Esophagus squamous epithelium (tissue), 5 donors: ENCODE results near the gene CLEC20A. TPM values are rescaled to one million over a fixed set of nuclear protein-coding genes. Genes with fewer than 3 reads are reported as not detected.

Experiments used
- DNase-seq: peaks from one replicate; lab custom pipeline; 2025; lab: John Stamatoyannopoulos, UW
- H3K27ac ChIP-seq, 4 donors: fragments of 200-600 bp; sonication (generic); one replicate each; pipeline ENCODE4 v1.5.1; 2016 to 2019; ENCODE audit warnings: mild to moderate bottlenecking in 1 of 4
- H3K27me3 ChIP-seq, 4 donors: fragments of 200-600 bp; sonication (generic); 1 replicate in 3 of 4; 2 replicates in 1 of 4; pipeline versions ENCODE4 v1.5.1 to v1.6.0; 2017 to 2021; ENCODE audit warnings: antibody characterized with exemption in 1 of 4
- H3K36me3 ChIP-seq, 3 donors: fragments of 200-600 bp; sonication (generic); one replicate each; pipeline ENCODE4 v1.5.1; 2016 to 2019
- H3K4me1 ChIP-seq, 3 donors: fragments of 200-600 bp; sonication (generic); one replicate each; pipeline ENCODE4 v1.5.1; 2017 to 2019
- H3K4me3 ChIP-seq, 4 donors: fragments of 200-600 bp; sonication (generic); 1 replicate in 3 of 4; 2 replicates in 1 of 4; pipeline ENCODE4 v1.5.1; 2016 to 2019; ENCODE audit warnings: mild to moderate bottlenecking in 2 of 4, moderate library complexity in 1 of 4
- H3K9me3 ChIP-seq, 3 donors: fragments of 200-600 bp; sonication (generic); one replicate each; pipeline ENCODE4 v1.5.1; 2016 to 2019
- CTCF ChIP-seq, 6 experiments: fragments of 450-650 bp in 4 of 6; fragments of 200-600 bp in 2 of 6; sonication (generic) in 2 of 6; IDR thresholded peaks; one replicate each; pipeline ENCODE4 v1.5.1; 2016 to 2019; ENCODE audit warnings: antibody characterized with exemption in 6 of 6, mild to moderate bottlenecking in 4 of 6, moderate library complexity in 4 of 6
- POLR2A ChIP-seq, 4 donors: fragments of 450-650 bp; IDR thresholded peaks; one replicate each; pipeline ENCODE4 v1.6.1; 2017; ENCODE audit warnings: antibody characterized with exemption in 4 of 4, mild to moderate bottlenecking in 4 of 4, moderate library complexity in 3 of 4
- WGBS, 2 donors: methylation state at CpG; one replicate each; pipeline ENCODE4 v1.1.5; 2018; 5-methylcytosine and 5-hydroxymethylcytosine counted together
- intact Hi-C: fragments of 100-400 bp; cut with DNase I; formaldehyde crosslinking; loops from one replicate; pipeline ENCODE4 v1.15.0; 2022
- total RNA-seq, 4 donors: library from RNA; depleted of rRNA; stranded (reverse); fragments of >200 nt; gene quantifications; one replicate each; pipeline ENCODE4 v1.1.0, GENCODE V29; 2016
- donor health status: DM: yes; HTN: yes; CAD: no.

The CLEC20A gene
- total RNA-seq, 4 donors from 2014 or later: not detected

- Histone ChIP-seq H3K4me3 (no peak overlapping the region), H3K27ac (no peak overlapping the region), H3K36me3 (no peaks in the 10 kb centered on the region), H3K27me3 (no peaks in the 10 kb centered on the region), H3K9me3 (no peaks in the 10 kb centered on the region), H3K4me1 (peaks cover 0 to 12% (median 4%) of the 10 kb centered on the region in 3 donors)
- intact Hi-C loops: no loop called here
- no peak for TF ChIP-seq CTCF (IDR thresholded peaks at IDR 0.05)
- TF ChIP-seq POLR2A (IDR thresholded peaks at IDR 0.05): no peak
- no peak for DNase-seq
- WGBS, 2 donors: 82 to 95% methylated on average over 4 of the region's 4 CpGs
Measured at GRCh38 chr1:178527117-178527516, 30.4 kb upstream of the CLEC20A start.

- 100% methylated on average over 1 to 4 of the region's 4 CpGs for WGBS, 2 donors
- Histone ChIP-seq H3K27me3 (no peaks in the 10 kb centered on the region), H3K27ac (no peak overlapping the region), H3K4me3 (no peak overlapping the region), H3K9me3 (no peaks in the 10 kb centered on the region), H3K4me1 (peaks cover 0 to 7% (median 0%) of the 10 kb centered on the region in 3 donors), H3K36me3 (no peaks in the 10 kb centered on the region)
- intact Hi-C loops: no loop called here
- no peak for TF ChIP-seq CTCF (IDR thresholded peaks at IDR 0.05)
- TF ChIP-seq POLR2A (IDR thresholded peaks at IDR 0.05): no peak
- DNase-seq: no peak
Measured at GRCh38 chr1:178521241-178521640, 24.5 kb upstream of the CLEC20A start.

- Histone ChIP-seq H3K4me1 (peaks cover 0 to 7% (median 0%) of the 10 kb centered on the region in 3 donors), H3K9me3 (no peaks in the 10 kb centered on the region), H3K27me3 (no peaks in the 10 kb centered on the region), H3K27ac (no peak overlapping the region), H3K4me3 (no peak overlapping the region), H3K36me3 (no peaks in the 10 kb centered on the region)
- no peak for DNase-seq
- intact Hi-C loops: no loop called here
- TF ChIP-seq POLR2A (IDR thresholded peaks at IDR 0.05) (no peak), CTCF (IDR thresholded peaks at IDR 0.05) (no peak)
- WGBS, 2 donors: 95 to 100% methylated on average over 2 to 11 of the region's 11 CpGs
Measured at GRCh38 chr1:178520803-178521202, 24.0 kb upstream of the CLEC20A start.

GRCh38 chr1:178518894-178519293 is 22.1 kb upstream of the CLEC20A start:
- H3K36me3 ChIP-seq: no peaks in the 10 kb centered on the region
- peaks cover 1 to 14% (median 4%) of the 10 kb centered on the region in 3 donors for H3K4me1 ChIP-seq
- no peaks in the 10 kb centered on the region for H3K27me3 ChIP-seq
- H3K9me3 ChIP-seq: no peaks in the 10 kb centered on the region
- H3K4me3 ChIP-seq: no peak overlapping the region
- WGBS, 2 donors: 45 to 51% methylated on average over 4 of the region's 4 CpGs
- intact Hi-C loops: no loop called here
- DNase-seq: no peak
- TF ChIP-seq CTCF (IDR thresholded peaks at IDR 0.05) (no peak), POLR2A (IDR thresholded peaks at IDR 0.05) (no peak)
- H3K27ac ChIP-seq: no peak overlapping the region

- Histone ChIP-seq H3K9me3 (no peaks in the 10 kb centered on the region), H3K27ac (no peak overlapping the region), H3K36me3 (no peaks in the 10 kb centered on the region), H3K4me1 (peaks cover 7 to 22% (median 8%) of the 10 kb centered on the region in 3 donors), H3K27me3 (no peaks in the 10 kb centered on the region), H3K4me3 (no peak overlapping the region)
- DNase-seq: no peak
- WGBS, 2 donors: 90 to 96% methylated on average over 4 of the region's 4 CpGs
- intact Hi-C loops: no loop called here
- TF ChIP-seq POLR2A (IDR thresholded peaks at IDR 0.05): no peak
- no peak for TF ChIP-seq CTCF (IDR thresholded peaks at IDR 0.05)
Measured at GRCh38 chr1:178516110-178516509, 19.3 kb upstream of the CLEC20A start.
